Esophagus muscularis mucosa (tissue), 4 donors: ENCODE measurements around the gene PCGF1. TPM values are rescaled to one million over a fixed set of nuclear protein-coding genes. Genes with fewer than 3 reads are reported as not detected.

ENCODE experiments used
- DNase-seq: peaks from one replicate; pipeline ENCODE4 v3.0.0-alpha.2; 2017; ENCODE audit errors: extremely low spot score
- H3K27ac ChIP-seq, 4 donors: fragments of 200-600 bp; sonication (generic); replicated peaks in 1 of 4; 1 replicate in 3 of 4; 2 replicates in 1 of 4; pipeline ENCODE4 v1.5.1; 2016 to 2019; ENCODE audit warnings: mild to moderate bottlenecking in 1 of 4
- H3K27me3 ChIP-seq, 4 donors: fragments of 200-600 bp; sonication (generic); one replicate each; pipeline versions ENCODE4 v1.5.1 to v1.6.0; 2016 to 2019
- H3K36me3 ChIP-seq, 4 donors: fragments of 200-600 bp; sonication (generic); one replicate each; pipeline ENCODE4 v1.5.1; 2016 to 2019
- H3K4me1 ChIP-seq, 4 donors: fragments of 200-600 bp; sonication (generic); one replicate each; pipeline ENCODE4 v1.5.1; 2016 to 2019
- H3K4me3 ChIP-seq, 4 donors: fragments of 200-600 bp; sonication (generic); 1 replicate in 2 of 4; 2 replicates in 2 of 4; pipeline ENCODE4 v1.5.1; 2016 to 2019; ENCODE audit warnings: mild to moderate bottlenecking in 4 of 4, moderate library complexity in 1 of 4
- H3K9me3 ChIP-seq, 4 donors: fragments of 200-600 bp; sonication (generic); 1 replicate in 3 of 4; 2 replicates in 1 of 4; pipeline ENCODE4 v1.5.1; 2016 to 2019
- EP300 ChIP-seq: sonication (generic); formaldehyde crosslinking; IDR thresholded peaks from one replicate; pipeline ENCODE4 v1.6.1; 2017; ENCODE audit warnings: antibody characterized with exemption
- POLR2A ChIP-seq: fragments of 450-650 bp; IDR thresholded peaks from one replicate; pipeline ENCODE4 v1.6.1; 2017; ENCODE audit warnings: antibody characterized with exemption, moderate library complexity, mild to moderate bottlenecking, low read depth
- POLR2AphosphoS5 ChIP-seq, 2 donors: sonication (generic); formaldehyde crosslinking; IDR thresholded peaks; one replicate each; pipeline ENCODE4 v1.6.1; 2017; ENCODE audit warnings: antibody characterized with exemption in 2 of 2
- WGBS: methylation state at CpG from one replicate; pipeline ENCODE4 v1.1.5; 2018; 5-methylcytosine and 5-hydroxymethylcytosine counted together
- intact Hi-C: fragments of 100-400 bp; cut with DNase I; formaldehyde crosslinking; loops from one replicate; pipeline ENCODE4 v1.15.1; 2023
- total RNA-seq, 4 donors: library from RNA; depleted of rRNA; stranded (reverse); fragments of >200 nt; gene quantifications; one replicate each; pipeline versions ENCODE4 v1.1.0 to v1.2.1, GENCODE V29; 2016
- TF ChIP-seq, protein P1 (sequence below), 3 experiments: fragments of 200-600 bp in 2 of 3; fragments of 450-650 bp in 1 of 3; sonication (generic) in 2 of 3; IDR thresholded peaks; one replicate each; pipeline ENCODE4 v1.5.1; 2017 to 2019; ENCODE audit warnings: antibody characterized with exemption in 3 of 3, mild to moderate bottlenecking in 2 of 3, moderate library complexity in 1 of 3

The PCGF1 gene
- total RNA-seq, 4 donors from 2014 or later, result 11.3 to 14.1 (median 12.7) TPM

DNA sequence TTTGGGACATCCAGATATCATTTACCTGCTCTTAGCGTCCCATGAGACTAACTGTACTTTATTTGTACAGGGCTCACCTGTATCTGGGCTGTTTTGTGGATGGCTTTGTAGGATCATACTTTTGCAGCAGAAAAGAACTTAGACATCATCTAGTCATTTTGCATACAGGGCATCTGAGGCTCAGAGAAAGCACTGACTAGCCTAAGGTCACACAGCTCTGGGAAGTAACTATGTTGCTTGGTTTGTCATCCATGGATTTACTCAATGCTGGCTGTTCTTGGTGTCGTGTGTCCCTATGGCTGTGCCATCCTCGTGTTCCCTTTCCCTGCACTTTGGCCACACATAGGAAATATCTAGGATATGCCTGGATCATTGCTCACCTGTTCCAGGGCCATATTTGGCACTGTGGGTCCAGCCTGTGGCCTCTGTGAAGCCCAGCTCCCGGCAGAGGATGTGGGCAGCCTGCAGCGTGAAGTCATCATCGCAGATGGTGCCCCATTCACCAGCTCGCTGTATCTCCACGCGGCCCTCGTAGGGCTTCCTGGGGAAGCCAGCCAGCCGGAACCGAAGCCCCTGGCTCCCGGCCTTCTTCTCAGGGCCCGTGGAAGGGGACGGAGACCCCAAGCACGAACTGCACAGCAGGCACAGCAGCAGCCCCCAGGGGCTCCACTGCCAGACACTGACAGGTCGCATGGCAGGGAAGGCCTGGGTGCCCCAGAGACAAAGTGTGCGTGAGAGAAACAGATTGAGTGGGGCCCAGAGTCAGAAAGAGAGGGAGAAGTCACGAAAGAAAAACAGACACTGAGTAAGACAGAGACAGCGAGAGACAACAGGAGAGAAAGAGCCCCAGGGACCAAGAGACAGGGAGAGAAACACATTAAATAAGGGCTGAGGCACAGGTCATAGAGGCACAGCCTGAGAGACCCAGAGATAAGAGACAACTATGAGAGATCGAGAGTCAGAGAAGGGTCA is 44.7 kb upstream of the PCGF1 start:
- intact Hi-C loops, result no loop called here
- H3K9me3 ChIP-seq, result no peaks in the 10 kb centered on the region
- TF ChIP-seq POLR2A, result no peak
- TF ChIP-seq POLR2AphosphoS5 (IDR thresholded peaks at IDR 0.05), result no peak
- TF ChIP-seq, protein P1, sequence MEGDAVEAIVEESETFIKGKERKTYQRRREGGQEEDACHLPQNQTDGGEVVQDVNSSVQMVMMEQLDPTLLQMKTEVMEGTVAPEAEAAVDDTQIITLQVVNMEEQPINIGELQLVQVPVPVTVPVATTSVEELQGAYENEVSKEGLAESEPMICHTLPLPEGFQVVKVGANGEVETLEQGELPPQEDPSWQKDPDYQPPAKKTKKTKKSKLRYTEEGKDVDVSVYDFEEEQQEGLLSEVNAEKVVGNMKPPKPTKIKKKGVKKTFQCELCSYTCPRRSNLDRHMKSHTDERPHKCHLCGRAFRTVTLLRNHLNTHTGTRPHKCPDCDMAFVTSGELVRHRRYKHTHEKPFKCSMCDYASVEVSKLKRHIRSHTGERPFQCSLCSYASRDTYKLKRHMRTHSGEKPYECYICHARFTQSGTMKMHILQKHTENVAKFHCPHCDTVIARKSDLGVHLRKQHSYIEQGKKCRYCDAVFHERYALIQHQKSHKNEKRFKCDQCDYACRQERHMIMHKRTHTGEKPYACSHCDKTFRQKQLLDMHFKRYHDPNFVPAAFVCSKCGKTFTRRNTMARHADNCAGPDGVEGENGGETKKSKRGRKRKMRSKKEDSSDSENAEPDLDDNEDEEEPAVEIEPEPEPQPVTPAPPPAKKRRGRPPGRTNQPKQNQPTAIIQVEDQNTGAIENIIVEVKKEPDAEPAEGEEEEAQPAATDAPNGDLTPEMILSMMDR (IDR thresholded peaks at IDR 0.05), result no peak
- TF ChIP-seq EP300, result no peak
- H3K36me3 ChIP-seq, result peaks cover 0 to 11% (median 7%) of the 10 kb centered on the region in 4 donors
- peak overlapping the region; percentile 90 to 93 (median 92) for H3K27ac ChIP-seq
- no peaks in the 10 kb centered on the region for H3K27me3 ChIP-seq
- peaks cover 19 to 60% (median 52%) of the 10 kb centered on the region in 4 donors for H3K4me1 ChIP-seq
- DNase-seq, result no peak
- peak overlapping the region in 1 of 4 donors; percentile 78 for H3K4me3 ChIP-seq
- WGBS, result 88% methylated on average over 21 of the region's 21 CpGs

DNA sequence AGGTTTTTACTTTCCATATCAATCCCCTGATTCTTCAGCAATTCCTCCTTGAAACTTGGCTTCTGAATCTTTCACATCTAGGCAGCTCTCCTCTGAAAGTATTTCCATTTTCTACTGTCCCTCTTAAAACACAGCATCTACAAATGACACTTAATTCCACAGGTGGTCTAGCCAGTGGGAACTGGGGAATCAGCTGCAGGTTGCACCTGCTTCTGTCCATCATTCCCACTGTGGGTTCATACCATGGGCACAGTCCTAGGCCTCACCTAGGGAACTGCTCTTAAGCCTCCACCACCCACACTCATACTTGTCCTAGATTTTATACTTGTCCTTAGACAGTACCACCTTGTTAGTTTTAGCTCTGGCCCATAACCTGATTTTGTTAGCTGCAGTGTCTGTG is 44.0 kb upstream of the PCGF1 start:
- peaks cover 0 to 7% (median 3%) of the 10 kb centered on the region in 4 donors for H3K36me3 ChIP-seq
- DNase-seq, result no peak
- TF ChIP-seq EP300, result no peak
- TF ChIP-seq POLR2AphosphoS5 (IDR thresholded peaks at IDR 0.05), result no peak
- TF ChIP-seq, protein P1 (IDR thresholded peaks at IDR 0.05), result no peak
- no peak for TF ChIP-seq POLR2A
- intact Hi-C loops, result no loop called here
- no peak overlapping the region for H3K4me3 ChIP-seq
- no peak overlapping the region for H3K27ac ChIP-seq
- H3K27me3 ChIP-seq, result no peaks in the 10 kb centered on the region
- no peaks in the 10 kb centered on the region for H3K9me3 ChIP-seq
- H3K4me1 ChIP-seq, result peaks cover 19 to 60% (median 52%) of the 10 kb centered on the region in 4 donors

DNA sequence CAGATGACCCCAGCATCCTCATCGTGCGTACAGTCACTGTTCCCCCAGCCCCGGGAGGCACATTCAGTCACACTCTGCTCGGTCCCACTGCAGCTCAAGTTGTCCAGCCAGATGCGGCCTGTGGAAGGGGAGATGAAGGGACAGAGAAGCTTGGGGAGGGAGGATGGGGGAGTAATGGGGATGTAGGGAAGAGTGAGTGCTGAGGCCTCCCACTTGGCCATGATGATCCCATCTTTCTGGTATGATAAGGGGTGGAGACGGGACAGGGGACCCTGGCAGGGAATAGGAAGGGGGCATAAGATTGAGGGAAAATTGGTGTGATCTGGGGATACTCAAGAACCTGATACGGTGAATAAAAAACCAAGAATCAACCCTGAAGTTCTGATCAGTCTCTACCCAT is 42.7 kb upstream of the PCGF1 start:
- no peak overlapping the region for H3K4me3 ChIP-seq
- H3K4me1 ChIP-seq, result peaks cover 12 to 53% (median 44%) of the 10 kb centered on the region in 4 donors
- H3K27ac ChIP-seq, result no peak overlapping the region
- no peaks in the 10 kb centered on the region for H3K27me3 ChIP-seq
- no peaks in the 10 kb centered on the region for H3K9me3 ChIP-seq
- TF ChIP-seq EP300 (no peak), POLR2AphosphoS5 (IDR thresholded peaks at IDR 0.05) (no peak), POLR2A (no peak)
- TF ChIP-seq, protein P1 (IDR thresholded peaks at IDR 0.05), result no peak
- DNase-seq, result no peak
- intact Hi-C loops, result no loop called here
- no peaks in the 10 kb centered on the region for H3K36me3 ChIP-seq
- WGBS, result 93% methylated on average over 7 of the region's 7 CpGs

DNA sequence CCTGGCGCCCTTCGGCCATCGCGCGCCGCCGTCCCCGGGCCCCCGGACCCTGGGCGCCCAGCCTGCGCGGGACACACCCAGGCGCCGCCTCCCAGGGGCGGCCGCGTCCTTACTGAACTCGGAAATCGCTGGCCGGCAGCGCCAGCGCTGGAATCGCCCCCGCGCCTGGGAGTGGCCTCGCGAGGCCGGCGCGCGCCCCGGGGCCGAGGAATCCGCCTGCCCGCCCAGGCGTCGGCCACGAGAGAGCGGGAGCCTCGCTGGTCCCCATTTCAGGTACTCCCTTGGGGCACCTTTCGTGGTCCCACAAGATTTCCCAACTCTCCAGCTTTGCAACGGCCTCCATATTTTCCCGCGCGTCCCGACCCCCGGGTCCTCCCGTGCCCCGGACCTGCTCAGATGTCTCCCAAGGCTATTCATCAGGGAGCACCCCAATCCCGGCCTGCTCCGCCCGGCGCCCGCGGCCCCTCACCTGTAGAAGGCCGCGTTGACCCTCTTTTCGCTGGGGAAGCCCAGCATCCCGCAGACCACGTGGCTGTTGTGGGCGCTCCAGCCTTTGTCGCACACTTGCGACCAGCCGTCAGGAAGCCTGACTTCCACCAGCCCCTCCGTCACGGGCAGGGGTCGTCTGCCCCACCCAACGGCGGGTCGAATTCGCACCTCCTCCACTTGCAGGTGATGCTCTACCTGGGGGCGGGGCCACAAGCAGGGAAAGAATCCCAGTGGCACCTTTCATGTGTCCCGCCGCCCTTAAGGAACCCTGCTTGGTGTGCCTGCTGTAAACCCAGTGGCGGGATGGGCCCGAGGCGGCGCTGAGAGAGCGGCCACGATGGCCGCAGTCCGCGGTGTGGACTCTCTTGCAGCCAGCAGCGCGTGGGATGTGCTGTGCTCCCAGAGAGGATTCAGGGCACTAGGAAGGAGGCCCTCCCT is 41.7 kb upstream of the PCGF1 start:
- H3K4me3 ChIP-seq, result peak overlapping the region; percentile 64 to 68 (median 66)
- no peaks in the 10 kb centered on the region for H3K36me3 ChIP-seq
- intact Hi-C loops, result no loop called here
- H3K4me1 ChIP-seq, result peaks cover 11 to 46% (median 38%) of the 10 kb centered on the region in 4 donors
- H3K27me3 ChIP-seq, result no peaks in the 10 kb centered on the region
- no peak for DNase-seq
- WGBS, result 14% methylated on average over 52 of the region's 85 CpGs
- H3K27ac ChIP-seq, result peak overlapping the region; percentile 77 to 84 (median 78)
- no peaks in the 10 kb centered on the region for H3K9me3 ChIP-seq
- TF ChIP-seq, protein P1 (IDR thresholded peaks at IDR 0.05), result peak in 1 of 3 experiments; percentile 9
- TF ChIP-seq POLR2AphosphoS5 (IDR thresholded peaks at IDR 0.05) (peak in 1 of 2 donors; percentile 32), EP300 (no peak)
